ENCODE data around the gene NAT9. TPM values are rescaled to one million over a fixed set of nuclear protein-coding genes. Genes with fewer than 3 reads are reported as not detected.

Gene NAT9
- total and polyA plus RNA-seq, 2 experiments from 2014 or later: 37.3 to 37.5 TPM

- TF ChIP-seq EZH2phosphoT487 (IDR thresholded peaks at IDR 0.05; ENCODE audit: unreplicated experiment): no peak
- TF ChIP-seq EZH2 (IDR thresholded peaks at IDR 0.05; ENCODE audit: low read depth, unreplicated experiment): no peak
Observed at GRCh38 chr17:74785981-74786360, 9.8 kb upstream of the NAT9 start (continued).

GRCh38 chr17:74785096-74785980 is 9.2 kb upstream of the NAT9 start:
- no peaks in the 10 kb centered on the region for H3K9me2 ChIP-seq (ENCODE audit: insufficient read depth)
- no peaks in the 10 kb centered on the region; the same call in 1 of the 2 replicates for H3F3A ChIP-seq (replicated peaks; ENCODE audit: low read depth)
- H3K27ac Mint-ChIP-seq: no peak overlapping the region
- no peaks in the 10 kb centered on the region for H3K27me3 ChIP-seq (ENCODE audit: insufficient read depth)
- DNase-seq (ENCODE audit: low spot score): no peak
- peak in 1 of 2 experiments; percentile 13; a peak in 1 of 4 replicates for TF ChIP-seq CTCF (conservative IDR thresholded peaks at IDR 0.05; ENCODE audit: low read depth in 2 of 2)
- no peak for TF ChIP-seq CREB1 (CRISPR knock-in tag; IDR thresholded peaks at IDR 0.05; ENCODE audit: low read depth)
- peaks cover 14% of the 10 kb centered on the region for H3K27me3 Mint-ChIP-seq (ENCODE audit: insufficient read depth, low read depth, poor library complexity)
- H3K79me2 ChIP-seq (replicated peaks; ENCODE audit: insufficient read depth): no peaks in the 10 kb centered on the region; the same call in 1 of the 2 replicates
- H4K20me1 ChIP-seq (replicated peaks; ENCODE audit: insufficient read depth): peaks cover 34% of the 10 kb centered on the region
- no peak overlapping the region for H3K4me3 ChIP-seq
- no peak for ATAC-seq
- H3K27ac ChIP-seq (ENCODE audit: low read depth): no peak overlapping the region
- no peak overlapping the region for H3K4me2 ChIP-seq
- no peaks in the 10 kb centered on the region; the same call in 1 of the 2 replicates for H3K36me3 ChIP-seq (ENCODE audit: insufficient read depth)
- no peaks in the 10 kb centered on the region for H3K9me3 Mint-ChIP-seq
- no peaks in the 10 kb centered on the region; the same call in 1 of the 2 replicates for H3K4me1 ChIP-seq (ENCODE audit: insufficient read depth)
- H3K4me3 Mint-ChIP-seq: no peak overlapping the region
- H2AFZ ChIP-seq: no peak overlapping the region
- H3K36me3 Mint-ChIP-seq (ENCODE audit: low read depth): peaks cover 28% of the 10 kb centered on the region
- H3K4me1 Mint-ChIP-seq: peaks cover 23% of the 10 kb centered on the region

DNA sequence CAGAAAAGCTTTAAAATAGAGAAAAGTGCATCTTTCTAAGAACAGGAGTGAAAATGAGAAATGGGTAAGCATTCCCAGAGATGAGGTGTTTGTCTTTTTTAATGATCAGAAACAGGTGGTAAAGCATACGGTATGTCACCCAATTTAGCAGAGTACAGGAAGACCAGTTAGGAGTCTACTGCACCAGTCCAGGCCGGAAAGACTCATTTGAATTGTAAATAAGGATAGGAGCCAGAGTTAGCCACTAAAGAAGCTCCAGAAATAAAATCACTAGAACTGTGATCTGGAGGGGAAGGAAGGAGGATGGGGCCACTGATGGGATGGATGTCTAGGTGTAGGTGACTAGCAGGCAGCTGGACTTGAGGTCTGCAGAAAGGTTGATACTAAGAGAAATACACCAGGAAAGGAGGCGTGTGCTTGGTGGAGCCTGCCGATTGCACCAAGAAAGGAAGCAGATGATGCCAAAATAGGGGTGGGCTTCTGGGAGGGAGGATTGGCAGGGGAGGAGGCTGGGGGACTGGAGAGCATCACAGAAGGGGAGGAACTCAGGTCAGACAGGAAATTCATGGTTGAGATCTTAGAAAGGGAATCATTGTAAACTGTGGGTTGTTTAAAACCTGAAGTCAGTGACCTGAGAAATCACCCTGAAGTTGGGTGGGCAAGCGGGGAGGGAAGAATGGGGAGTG is 8.1 kb upstream of the NAT9 start:
- H3K9me3 Mint-ChIP-seq: no peaks in the 10 kb centered on the region
- peaks cover 17% of the 10 kb centered on the region for H3K27me3 Mint-ChIP-seq (ENCODE audit: insufficient read depth, low read depth, poor library complexity)
- no peak overlapping the region for H3K4me3 ChIP-seq
- H3K4me1 Mint-ChIP-seq: peaks cover 20% of the 10 kb centered on the region
- no peaks in the 10 kb centered on the region; the same call in 1 of the 2 replicates for H3K36me3 ChIP-seq (ENCODE audit: insufficient read depth)
- no peak overlapping the region for H3K27ac Mint-ChIP-seq
- H2AFZ ChIP-seq: no peak overlapping the region
- H3K27ac ChIP-seq (ENCODE audit: low read depth): no peak overlapping the region
- H3K79me2 ChIP-seq (replicated peaks; ENCODE audit: insufficient read depth): no peaks in the 10 kb centered on the region; the same call in 1 of the 2 replicates
- no peaks in the 10 kb centered on the region for H3K27me3 ChIP-seq (ENCODE audit: insufficient read depth)
- H4K20me1 ChIP-seq (replicated peaks; ENCODE audit: insufficient read depth): peaks cover 34% of the 10 kb centered on the region
- peaks cover 22% of the 10 kb centered on the region for H3K36me3 Mint-ChIP-seq (ENCODE audit: low read depth)
- H3K4me2 ChIP-seq: no peak overlapping the region
- peaks cover 4% of the 10 kb centered on the region; the same call in 1 of the 2 replicates for H3F3A ChIP-seq (replicated peaks; ENCODE audit: low read depth)
- no peak for DNase-seq (ENCODE audit: low spot score)
- no peaks in the 10 kb centered on the region for H3K9me2 ChIP-seq (ENCODE audit: insufficient read depth)
- no peaks in the 10 kb centered on the region; the same call in 1 of the 2 replicates for H3K4me1 ChIP-seq (ENCODE audit: insufficient read depth)
- H3K4me3 Mint-ChIP-seq: no peak overlapping the region
- ATAC-seq: no peak
- TF ChIP-seq POLR2AphosphoS5 (IDR thresholded peaks at IDR 0.05; ENCODE audit: low read depth): no peak
- no peak for TF ChIP-seq CTCF (conservative IDR thresholded peaks at IDR 0.05; ENCODE audit: low read depth in 2 of 2)
- no peak for TF ChIP-seq CREB1 (CRISPR knock-in tag; IDR thresholded peaks at IDR 0.05; ENCODE audit: low read depth)
- no peak for TF ChIP-seq EZH2phosphoT487 (IDR thresholded peaks at IDR 0.05; ENCODE audit: unreplicated experiment)
